MM.1S (cell line): ENCODE results near the gene SLC19A3.

Experiments used
- DNase-seq: peaks from one replicate; pipeline ENCODE4 v3.0.0-alpha.2; 2015
- H2AFZ ChIP-seq: fragments of 300-600 bp; sonication (generic); 2 replicates; pipeline ENCODE4 v1.6.0; 2016; ENCODE audit warnings: antibody characterized with exemption, low read length
- H3F3A ChIP-seq: fragments of 300-600 bp; sonication (generic); 2 replicates; pipeline ENCODE4 v1.6.1; 2016; ENCODE audit warnings: mild to moderate bottlenecking, antibody characterized with exemption, low read length, moderate library complexity, mixed read lengths; ENCODE audit not compliant: insufficient read depth
- H3K27ac ChIP-seq: fragments of 300-600 bp; sonication (generic); 2 replicates; pipeline ENCODE4 v1.5.1; 2016; ENCODE audit warnings: mild to moderate bottlenecking, low read length
- H3K27me3 ChIP-seq: fragments of 300-600 bp; sonication (generic); replicated peaks from 2 replicates; pipeline ENCODE4 v1.6.0; 2016; ENCODE audit warnings: low read length; ENCODE audit not compliant: insufficient read depth
- H3K36me3 ChIP-seq: fragments of 300-600 bp; sonication (generic); replicated peaks from 2 replicates; pipeline ENCODE4 v1.6.1; 2016; ENCODE audit warnings: mild to moderate bottlenecking, low read length, mixed read lengths; ENCODE audit not compliant: insufficient read depth
- H3K4me1 ChIP-seq: fragments of 300-600 bp; sonication (generic); 2 replicates; pipeline ENCODE4 v1.6.1; 2016; ENCODE audit warnings: low read length, mixed read lengths
- H3K4me2 ChIP-seq: fragments of 300-600 bp; sonication (generic); 2 replicates; pipeline ENCODE4 v1.6.0; 2016; ENCODE audit warnings: low read depth, low read length
- H3K4me3 ChIP-seq: fragments of 300-600 bp; sonication (generic); 2 replicates; pipeline ENCODE4 v1.5.1; 2016; ENCODE audit warnings: low read length, mixed read lengths
- H3K79me2 ChIP-seq: fragments of 300-600 bp; sonication (generic); 2 replicates; pipeline ENCODE4 v1.6.1; 2016; ENCODE audit warnings: mixed run types, low read length, mixed read lengths
- H3K9ac ChIP-seq: fragments of 300-600 bp; sonication (generic); 2 replicates; pipeline ENCODE4 v1.6.1; 2016; ENCODE audit warnings: low read length, mixed read lengths
- H3K9me2 ChIP-seq: fragments of 300-600 bp; sonication (generic); replicated peaks from 2 replicates; pipeline ENCODE4 v1.6.1; 2016; ENCODE audit warnings: mild to moderate bottlenecking, low read length, mixed read lengths; ENCODE audit not compliant: insufficient read depth
- H3K9me3 ChIP-seq: fragments of 300-600 bp; sonication (generic); replicated peaks from 2 replicates; pipeline ENCODE4 v1.6.1; 2016; ENCODE audit warnings: mild to moderate bottlenecking, low read length, mixed read lengths; ENCODE audit not compliant: insufficient read depth
- H4K20me1 ChIP-seq: fragments of 300-600 bp; sonication (generic); 2 replicates; pipeline ENCODE4 v1.6.1; 2016; ENCODE audit warnings: mild to moderate bottlenecking, low read length, moderate library complexity, mixed read lengths; ENCODE audit not compliant: insufficient read depth
- EZH2 ChIP-seq: fragments of 300-600 bp; sonication (generic); optimal IDR thresholded peaks from 2 replicates; pipeline ENCODE3; 2017; ENCODE audit warnings: low read depth, mild to moderate bottlenecking, antibody characterized with exemption, low read length, mixed read lengths
- EZH2phosphoT487 ChIP-seq: fragments of 300-600 bp; sonication (generic); IDR thresholded peaks from 2 replicates; pipeline ENCODE4 v1.6.1; 2018; ENCODE audit warnings: antibody characterized with exemption, low read length
- TF ChIP-seq, protein P1 (sequence below): fragments of 300-600 bp; sonication (generic); IDR thresholded peaks from 2 replicates; pipeline ENCODE4 v1.5.1; 2016; ENCODE audit warnings: antibody characterized with exemption, low read length, mixed read lengths

The SLC19A3 gene

DNA sequence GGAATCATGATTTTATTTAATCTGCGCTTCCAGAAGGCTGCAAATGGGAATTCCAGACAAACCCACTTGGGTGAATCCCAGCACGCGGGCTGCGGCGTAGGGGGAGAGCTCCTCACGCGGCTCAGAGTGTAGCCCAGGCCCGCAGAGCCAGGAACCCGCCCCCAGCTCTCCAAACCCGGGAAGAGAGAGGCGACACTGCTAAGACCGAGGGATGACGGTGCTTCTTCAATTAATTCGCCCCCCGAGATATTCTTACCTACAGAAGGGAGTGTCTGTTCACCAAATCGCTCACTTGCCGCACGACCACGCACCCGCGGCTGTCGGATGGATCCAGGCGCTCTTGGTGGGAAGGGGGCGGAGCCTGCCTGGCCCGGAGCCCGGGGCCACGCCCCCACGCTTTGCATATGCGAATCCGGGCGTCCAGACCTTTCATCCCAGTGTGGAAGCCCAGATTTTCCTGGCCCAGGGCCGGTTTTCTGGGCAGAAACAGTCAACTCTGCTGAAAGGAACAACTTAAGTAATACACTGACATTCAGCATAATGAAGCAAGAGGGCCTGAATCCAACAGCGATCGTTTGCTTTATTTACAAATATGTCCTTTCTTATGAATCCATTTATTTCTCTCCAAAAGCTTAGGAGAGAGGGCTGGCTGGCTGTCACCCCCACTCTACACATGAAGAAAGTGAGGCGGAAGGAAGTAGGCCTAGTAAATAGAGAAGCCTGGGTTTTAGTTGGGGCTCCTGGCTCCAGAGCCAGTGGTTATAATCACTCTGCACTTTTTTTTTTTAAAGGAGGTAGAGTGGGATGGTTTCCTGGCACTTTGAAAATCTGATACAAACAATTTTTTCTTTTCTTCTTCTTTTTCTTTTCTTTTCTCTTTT lies at the start of gene SLC19A3:
SLC19A3 (minus strand) TSS at position 342 of the 881 bp plus-strand sequence. CDS start 15,710 bp downstream, outside the sequence.
- Histone ChIP-seq H3K4me2 (no peak within 1 kb of the TSS), H3K27me3 (no peaks in the 10 kb centered on the region), H3K4me1 (no peaks in the 10 kb centered on the region), H3K36me3 (no peaks in the 10 kb centered on the region), H3K4me3 (no peak within 1 kb of the TSS), H3K9me3 (no peaks in the 10 kb centered on the region), H3K27ac (no peak within 1 kb of the TSS), H3K9ac (no peak within 1 kb of the TSS), H4K20me1 (no peaks in the 10 kb centered on the region), H3K9me2 (no peaks in the 10 kb centered on the region), H3F3A (no peaks in the 10 kb centered on the region), H3K79me2 (no peaks in the 10 kb centered on the region), H2AFZ (no peak within 1 kb of the TSS)
- DNase-seq: no peak
- TF ChIP-seq EZH2phosphoT487 (no peak), EZH2 (no peak)
- TF ChIP-seq, protein P1, sequence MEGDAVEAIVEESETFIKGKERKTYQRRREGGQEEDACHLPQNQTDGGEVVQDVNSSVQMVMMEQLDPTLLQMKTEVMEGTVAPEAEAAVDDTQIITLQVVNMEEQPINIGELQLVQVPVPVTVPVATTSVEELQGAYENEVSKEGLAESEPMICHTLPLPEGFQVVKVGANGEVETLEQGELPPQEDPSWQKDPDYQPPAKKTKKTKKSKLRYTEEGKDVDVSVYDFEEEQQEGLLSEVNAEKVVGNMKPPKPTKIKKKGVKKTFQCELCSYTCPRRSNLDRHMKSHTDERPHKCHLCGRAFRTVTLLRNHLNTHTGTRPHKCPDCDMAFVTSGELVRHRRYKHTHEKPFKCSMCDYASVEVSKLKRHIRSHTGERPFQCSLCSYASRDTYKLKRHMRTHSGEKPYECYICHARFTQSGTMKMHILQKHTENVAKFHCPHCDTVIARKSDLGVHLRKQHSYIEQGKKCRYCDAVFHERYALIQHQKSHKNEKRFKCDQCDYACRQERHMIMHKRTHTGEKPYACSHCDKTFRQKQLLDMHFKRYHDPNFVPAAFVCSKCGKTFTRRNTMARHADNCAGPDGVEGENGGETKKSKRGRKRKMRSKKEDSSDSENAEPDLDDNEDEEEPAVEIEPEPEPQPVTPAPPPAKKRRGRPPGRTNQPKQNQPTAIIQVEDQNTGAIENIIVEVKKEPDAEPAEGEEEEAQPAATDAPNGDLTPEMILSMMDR: no peak

DNA sequence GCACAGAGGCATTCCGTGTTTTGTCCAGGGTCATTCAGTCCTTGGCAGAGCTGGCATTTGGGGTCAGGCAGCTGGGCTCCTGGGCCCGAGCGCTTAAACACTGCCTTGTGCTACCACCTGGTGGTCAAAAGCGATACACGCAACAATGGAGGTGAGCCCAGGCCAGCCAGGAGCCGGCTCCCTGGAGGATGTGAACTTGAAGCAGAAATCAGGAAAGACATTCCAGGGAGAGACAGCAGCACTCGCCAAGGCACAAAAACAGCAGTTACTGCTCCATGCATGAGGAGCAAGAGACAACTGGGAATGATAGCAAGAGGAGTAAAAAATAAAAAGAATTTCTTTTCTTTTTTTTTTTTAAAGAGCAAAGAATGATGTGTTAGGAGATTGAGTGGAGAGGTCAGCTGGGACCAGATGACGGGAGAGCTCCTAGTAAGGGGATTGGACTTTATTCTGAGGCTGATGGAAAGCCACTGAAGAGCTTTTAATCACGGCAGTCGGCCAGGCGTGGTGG lies 48.6 kb upstream of the SLC19A3 start:
- Histone ChIP-seq H3K9ac (no peak overlapping the region), H4K20me1 (no peaks in the 10 kb centered on the region), H3F3A (no peaks in the 10 kb centered on the region), H3K36me3 (no peaks in the 10 kb centered on the region), H3K79me2 (no peaks in the 10 kb centered on the region), H3K4me2 (no peak overlapping the region), H3K27ac (no peak overlapping the region), H3K27me3 (no peaks in the 10 kb centered on the region), H3K9me3 (no peaks in the 10 kb centered on the region), H2AFZ (no peak overlapping the region), H3K4me1 (no peaks in the 10 kb centered on the region), H3K4me3 (no peak overlapping the region), H3K9me2 (no peaks in the 10 kb centered on the region)
- DNase-seq: peak; percentile 56
- TF ChIP-seq EZH2phosphoT487: no peak
- TF ChIP-seq, protein P1: peak; percentile 85

DNA sequence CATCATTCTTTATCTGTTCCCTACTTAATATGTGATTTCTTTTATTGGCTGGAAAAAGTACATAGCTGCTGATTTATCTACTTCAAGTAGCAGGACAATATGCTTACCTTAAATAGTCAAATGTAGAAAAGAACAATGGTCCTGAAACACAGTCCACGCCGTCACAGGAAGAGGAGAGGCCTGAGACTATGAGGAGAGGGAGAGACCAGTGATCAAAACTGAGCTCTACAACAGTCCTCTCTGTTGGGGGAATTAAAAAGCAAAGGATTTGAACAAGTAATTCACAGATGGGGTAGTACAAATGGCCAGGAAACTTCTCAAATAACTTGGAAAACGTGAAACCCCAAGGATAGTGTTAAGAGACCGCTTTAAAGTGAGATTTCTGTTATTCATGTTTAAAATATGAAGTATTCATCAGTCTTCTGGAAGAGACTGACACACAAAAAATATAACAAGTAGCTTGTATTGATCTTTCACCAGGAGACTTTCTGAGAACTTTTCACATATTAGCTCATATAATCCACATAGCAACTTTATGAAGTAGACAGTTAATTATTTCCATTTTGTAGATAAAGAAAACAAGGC lies 48.1 kb upstream of the SLC19A3 start:
- H3K4me3 ChIP-seq: no peak overlapping the region
- no peaks in the 10 kb centered on the region for H3K27me3 ChIP-seq
- no peaks in the 10 kb centered on the region for H3K9me3 ChIP-seq
- H3K79me2 ChIP-seq: no peaks in the 10 kb centered on the region
- H4K20me1 ChIP-seq: no peaks in the 10 kb centered on the region
- no peak overlapping the region for H2AFZ ChIP-seq
- no peaks in the 10 kb centered on the region for H3K36me3 ChIP-seq
- no peak overlapping the region for H3K9ac ChIP-seq
- no peak for TF ChIP-seq EZH2phosphoT487
- no peak for TF ChIP-seq EZH2
- TF ChIP-seq, protein P1: no peak
- no peaks in the 10 kb centered on the region for H3K9me2 ChIP-seq
- no peak overlapping the region for H3K27ac ChIP-seq
- H3F3A ChIP-seq: no peaks in the 10 kb centered on the region
- no peaks in the 10 kb centered on the region for H3K4me1 ChIP-seq
- DNase-seq: no peak
- H3K4me2 ChIP-seq: no peak overlapping the region
